Measurements from ENCODE around the gene FBXL7. TPM values are rescaled to one million over a fixed set of nuclear protein-coding genes. Genes with fewer than 3 reads are reported as not detected.

The FBXL7 gene
- total RNA-seq, 1 donor from 2014 or later = 12.8 TPM

DNA sequence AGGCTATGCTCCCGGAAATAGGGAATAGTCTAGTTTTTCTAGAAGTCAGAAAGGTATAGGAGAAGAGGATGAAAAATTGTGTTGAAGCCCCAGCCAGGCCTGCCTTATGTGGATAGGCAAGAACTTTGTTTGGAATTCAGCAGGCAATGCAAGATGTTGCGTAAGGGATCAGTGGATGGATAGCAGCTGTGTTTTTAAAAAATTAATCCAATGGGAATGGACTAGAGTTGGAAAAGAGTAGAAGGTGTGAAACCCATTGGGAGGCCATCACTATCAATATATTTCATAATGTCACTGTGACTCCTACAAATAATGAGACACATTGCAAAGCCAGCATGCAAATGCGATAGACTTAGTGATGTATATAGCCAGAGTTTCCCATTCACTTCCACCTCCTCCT, 397.7 kb downstream of the FBXL7 start:
- DNase-seq = no peak

DNA sequence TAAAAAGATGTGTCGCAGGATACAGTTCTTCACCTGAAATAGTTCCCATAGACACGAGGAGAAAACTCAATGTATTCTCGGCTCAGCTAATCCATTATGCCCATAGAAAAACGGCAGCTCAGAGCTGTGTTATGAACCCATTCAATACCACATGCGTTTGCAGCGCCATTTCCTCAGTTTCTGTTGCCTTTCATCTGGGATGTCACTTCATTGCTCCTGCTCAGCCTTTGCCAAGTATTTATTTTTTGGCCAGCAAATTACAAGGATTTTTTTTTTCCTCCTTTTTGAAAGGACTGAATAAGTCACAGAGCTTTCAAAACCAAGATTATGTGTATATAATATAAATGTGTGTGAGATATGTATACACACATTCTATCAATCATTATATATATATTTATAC, 398.7 kb downstream of the FBXL7 start:
- DNase-seq = no peak

DNA sequence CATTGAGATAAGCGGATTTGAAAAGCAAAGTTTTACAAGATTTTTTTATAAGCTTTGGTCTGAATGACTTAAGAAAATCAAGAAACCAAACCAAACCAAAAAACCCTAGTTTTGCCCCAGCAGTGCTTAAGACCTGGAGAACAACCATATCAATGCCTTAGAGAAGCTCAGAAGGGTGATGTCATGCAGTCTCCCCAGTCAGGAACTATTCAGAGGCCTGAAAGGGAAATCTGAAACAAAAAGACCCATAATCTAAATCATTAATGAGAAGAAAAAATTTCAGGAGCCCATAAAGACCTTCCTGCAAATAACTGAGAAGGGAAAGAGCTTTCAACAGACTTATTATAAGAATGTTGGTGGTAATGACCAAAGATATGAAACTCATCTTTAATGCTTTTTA, 399.5 kb downstream of the FBXL7 start:
- no peak for DNase-seq

DNA sequence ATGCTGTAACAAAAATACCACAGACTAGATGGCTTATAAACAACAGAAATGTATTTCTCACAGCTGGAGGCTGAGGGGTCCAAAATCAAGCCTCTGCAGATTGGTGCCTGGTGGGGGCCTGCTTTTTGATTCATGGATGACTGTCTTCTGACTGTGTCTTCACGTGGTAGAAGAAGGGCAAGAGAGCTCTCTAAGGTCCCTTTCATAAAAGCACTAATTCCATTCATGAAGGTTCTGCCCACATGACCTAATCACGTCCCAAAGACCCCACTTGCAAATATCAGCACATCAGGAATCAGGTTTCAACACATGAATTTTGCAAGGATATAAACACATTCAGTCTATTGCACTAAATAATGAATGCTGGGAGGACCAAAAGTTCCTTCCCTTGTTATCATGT, 401.2 kb downstream of the FBXL7 start:
- DNase-seq = no peak

DNA sequence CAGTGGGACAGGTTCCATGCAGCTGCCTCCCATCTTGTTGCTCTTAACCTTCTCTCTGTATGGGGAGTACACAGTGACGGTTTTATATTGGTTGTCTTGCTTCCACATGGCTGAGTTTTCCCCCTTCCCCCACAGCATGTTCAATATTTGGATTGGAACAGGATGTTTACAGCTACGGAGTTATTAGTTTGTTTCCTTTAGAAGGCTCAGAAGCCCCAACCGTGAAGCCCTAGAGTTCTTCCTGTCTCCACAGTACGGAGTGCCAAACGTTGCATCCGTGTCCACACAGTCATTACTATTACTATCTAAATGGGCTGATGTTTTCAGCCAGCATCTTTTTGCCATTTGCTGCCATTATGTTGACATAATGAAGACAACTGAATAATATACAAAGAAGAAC, 402.1 kb downstream of the FBXL7 start:
- DNase-seq = no peak

DNA sequence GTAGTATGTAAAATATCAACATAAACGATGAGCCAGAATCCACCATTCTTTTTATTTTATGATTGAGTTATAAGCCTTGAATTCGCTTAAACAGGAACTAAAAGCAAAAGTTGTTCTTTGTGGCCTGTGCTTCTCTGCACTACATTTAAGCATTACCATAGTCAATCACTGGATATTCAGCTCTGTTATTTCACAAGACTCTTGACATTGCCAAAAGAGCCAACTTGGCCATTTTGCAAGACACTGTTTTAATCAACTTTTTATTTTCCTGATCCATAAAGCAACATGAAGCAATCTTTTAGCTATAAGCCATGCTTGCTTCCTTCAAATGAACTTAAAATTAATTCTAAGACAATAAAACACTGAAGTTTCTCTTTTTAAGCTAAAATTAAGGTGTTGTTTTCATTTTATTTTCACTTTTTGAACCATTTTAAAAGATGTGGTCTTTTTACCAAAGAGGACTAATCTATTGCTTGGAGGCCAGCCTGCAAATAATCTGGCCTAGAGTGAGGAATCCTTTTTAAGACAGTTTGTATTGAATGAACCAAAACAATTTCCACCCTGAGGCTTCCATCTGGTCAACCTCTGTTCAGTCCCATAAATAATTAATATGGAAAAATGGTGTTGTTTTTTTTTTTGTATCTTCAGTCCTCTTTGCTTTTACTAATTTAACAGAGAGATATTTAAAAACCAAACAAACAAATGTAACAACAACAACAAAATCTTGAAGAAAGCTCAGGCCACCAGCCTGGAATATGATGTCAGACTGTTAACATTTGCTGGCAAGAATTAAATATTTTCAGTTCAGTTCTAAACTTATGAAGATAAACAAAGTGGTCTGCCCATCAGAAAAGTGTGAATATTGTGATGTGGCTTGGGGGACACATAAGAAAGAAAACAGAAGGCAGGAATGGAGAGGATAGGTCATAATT, 405.2 kb downstream of the FBXL7 start:
- peak; percentile 10 for DNase-seq

DNA sequence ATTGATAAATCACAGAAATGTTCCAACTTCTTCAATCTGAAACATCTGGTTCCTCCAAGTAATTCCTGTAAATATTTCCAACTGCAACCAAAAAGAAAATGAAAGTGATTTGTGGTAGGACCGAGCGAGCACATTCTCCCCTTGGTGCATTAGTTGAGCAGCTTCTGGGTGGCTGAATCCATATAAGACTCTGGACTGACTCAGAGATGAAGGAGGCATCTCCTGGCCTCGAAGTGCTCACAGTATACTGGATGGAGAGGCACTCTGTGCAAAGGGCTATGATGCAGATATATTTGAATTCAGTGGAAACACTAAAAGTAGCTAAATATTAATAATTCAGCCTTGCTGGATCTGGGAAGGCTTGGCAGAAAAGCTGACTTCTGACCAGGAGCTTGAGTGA, 414.7 kb downstream of the FBXL7 start:
- no peak for DNase-seq

DNA sequence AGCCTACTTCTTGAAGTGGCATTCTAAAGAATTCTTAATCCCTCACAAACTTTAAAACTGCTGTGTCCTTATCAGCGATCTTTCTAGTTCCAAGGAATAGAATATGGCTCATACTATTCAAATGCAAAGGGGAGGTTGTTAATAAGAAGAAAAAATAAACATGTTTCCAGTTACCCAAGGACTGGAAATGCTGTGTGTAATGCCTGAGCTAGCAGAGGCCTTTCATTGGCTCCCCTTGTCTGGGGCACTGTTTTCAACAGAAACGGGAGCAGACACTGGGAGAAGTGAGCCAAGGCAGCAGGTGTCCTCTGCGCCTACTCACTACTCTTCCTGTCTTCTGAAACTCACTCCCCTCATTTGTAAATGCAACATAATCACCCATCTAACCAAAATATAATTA, 426.6 kb downstream of the FBXL7 start:
- no peak for DNase-seq

DNA sequence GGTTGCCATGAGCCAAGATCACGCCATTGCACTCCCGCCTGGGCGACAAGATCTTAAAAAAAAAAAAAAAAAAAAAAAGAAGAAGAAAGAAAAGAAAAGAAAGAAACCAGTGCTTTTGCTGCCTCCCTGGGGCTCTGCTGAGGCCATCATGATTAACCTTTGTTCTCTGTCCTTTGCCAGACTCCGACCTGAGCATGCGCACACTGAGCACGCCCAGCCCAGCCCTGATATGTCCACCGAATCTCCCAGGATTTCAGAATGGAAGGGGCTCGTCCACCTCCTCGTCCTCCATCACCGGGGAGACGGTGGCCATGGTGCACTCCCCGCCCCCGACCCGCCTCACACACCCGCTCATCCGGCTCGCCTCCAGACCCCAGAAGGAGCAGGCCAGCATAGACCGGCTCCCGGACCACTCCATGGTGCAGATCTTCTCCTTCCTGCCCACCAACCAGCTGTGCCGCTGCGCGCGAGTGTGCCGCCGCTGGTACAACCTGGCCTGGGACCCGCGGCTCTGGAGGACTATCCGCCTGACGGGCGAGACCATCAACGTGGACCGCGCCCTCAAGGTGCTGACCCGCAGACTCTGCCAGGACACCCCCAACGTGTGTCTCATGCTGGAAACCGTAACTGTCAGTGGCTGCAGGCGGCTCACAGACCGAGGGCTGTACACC, 427.9 kb downstream of the FBXL7 start:
- DNase-seq = no peak

DNA sequence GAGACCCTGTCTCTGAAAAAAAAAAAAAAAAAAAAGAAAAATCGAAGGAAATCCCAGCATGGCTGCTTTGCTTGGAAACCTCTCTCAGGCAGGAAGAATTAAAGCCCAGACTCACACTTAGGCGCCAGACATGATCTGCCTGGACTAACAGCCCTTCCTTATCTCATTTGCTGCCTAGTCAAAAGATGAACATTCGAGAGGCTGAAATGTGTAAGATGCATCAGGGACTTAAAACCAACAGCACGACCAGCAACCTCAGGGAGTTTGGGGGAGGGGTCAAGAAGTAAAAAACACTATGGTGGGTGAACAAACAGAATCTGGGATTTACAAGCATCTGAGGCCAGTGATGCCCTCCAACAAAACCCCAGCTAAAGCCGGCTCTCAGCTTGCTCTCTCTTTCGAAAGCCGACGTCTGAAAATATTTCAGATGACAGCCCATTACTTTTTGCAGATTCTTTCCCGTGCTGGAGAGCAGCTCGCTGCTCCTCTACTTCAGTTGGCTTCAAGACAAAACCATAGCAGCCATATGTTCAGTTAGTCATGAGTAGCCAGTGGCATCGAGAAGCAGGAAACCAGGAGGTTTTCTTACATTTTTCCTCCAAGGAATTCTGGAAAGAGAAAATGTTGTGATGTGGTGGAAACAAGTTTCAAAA, 429.8 kb downstream of the FBXL7 start:
- DNase-seq = peak; percentile 29

DNA sequence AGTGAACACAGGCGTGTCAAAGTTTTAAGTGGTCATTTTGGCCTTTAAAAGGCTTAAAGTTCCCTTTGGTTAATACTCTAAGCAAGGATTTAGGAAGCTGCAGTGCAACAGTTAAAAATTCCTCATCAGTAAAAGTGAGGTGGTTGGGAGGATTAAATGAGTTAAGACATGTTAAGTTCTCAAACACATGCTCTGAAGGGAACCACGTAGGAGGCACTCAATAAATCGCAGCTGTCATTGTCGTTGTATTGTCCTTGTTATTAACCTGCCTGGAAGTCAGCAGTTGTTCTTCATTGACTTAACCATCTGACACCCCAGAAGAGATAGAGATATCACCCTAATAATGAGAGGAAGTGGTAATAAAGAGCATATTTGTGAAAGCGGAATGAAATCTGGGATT, 432.1 kb downstream of the FBXL7 start:
- DNase-seq = no peak

DNA sequence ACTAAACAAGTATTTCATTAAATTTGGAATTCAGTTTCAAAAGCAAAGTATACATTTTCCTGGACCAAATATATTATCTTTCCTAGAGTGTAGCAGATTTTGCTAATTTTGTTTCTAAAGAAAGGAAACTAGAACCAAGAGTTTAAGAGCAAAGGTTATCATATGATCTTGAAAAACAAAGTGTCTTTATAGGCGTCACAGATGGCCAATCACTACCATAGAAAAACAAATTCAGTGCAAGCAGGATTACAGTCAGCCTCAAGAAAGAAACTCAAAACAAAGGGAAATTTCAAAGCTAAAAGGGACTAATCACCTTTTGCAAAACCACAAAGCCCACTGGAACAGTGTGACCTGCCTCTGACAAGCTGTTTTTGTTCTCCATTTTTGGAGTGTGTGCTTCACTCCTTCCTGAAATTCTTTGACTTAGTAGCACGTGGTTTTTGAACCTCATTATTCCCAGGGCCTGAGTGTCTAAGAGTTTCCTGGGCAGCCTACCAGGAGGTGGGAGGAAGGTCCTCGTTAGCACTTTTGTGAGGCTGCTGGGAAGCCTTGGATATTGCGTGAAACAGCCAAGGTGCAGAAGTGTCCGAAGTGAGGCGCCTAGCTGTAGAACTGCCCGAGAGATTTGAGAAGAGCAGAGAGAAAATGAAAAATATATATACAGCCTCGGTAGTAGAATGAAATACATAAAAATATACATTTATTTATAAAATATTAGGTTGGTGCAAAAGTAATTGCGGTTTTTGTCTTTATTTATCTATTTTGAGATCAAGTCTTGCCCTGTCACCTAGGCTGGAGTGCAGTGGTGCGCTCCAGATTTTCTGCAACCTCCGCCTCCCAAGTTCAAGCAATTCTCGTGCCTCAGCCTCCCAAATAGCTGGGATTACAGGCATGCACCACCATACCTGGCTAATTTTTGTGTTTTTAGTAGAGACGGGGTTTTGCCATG, 433.6 kb downstream of the FBXL7 start:
- DNase-seq = no peak

DNA sequence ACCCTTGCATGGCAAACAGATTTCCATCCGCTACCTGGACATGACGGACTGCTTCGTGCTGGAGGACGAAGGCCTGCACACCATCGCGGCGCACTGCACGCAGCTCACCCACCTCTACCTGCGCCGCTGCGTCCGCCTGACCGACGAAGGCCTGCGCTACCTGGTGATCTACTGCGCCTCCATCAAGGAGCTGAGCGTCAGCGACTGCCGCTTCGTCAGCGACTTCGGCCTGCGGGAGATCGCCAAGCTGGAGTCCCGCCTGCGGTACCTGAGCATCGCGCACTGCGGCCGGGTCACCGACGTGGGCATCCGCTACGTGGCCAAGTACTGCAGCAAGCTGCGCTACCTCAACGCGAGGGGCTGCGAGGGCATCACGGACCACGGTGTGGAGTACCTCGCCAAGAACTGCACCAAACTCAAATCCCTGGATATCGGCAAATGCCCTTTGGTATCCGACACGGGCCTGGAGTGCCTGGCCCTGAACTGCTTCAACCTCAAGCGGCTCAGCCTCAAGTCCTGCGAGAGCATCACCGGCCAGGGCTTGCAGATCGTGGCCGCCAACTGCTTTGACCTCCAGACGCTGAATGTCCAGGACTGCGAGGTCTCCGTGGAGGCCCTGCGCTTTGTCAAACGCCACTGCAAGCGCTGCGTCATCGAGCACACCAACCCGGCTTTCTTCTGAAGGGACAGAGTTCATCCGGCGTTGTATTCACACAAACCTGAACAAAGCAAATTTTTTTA, 436.7 kb downstream of the FBXL7 start:
- no peak for DNase-seq

DNA sequence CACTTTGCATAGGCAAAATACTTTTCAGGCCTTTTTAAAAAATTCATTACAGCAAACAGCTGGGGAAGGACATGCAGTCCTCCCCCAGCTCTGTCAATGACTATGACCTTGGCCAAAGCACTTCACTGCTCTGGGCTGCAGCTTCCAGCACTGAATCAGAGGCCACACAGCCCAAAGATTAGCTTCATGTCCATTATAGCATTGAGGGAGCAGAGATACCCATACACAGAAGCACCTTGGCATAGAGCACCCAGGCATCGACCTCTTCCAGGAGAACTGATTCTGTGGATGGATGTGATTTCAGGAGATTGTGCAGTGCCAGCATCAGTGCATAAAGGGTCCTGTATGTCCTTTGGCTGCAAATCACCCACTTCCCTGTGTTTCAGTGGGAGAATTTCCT, 437.7 kb downstream of the FBXL7 start:
- DNase-seq = no peak

DNA sequence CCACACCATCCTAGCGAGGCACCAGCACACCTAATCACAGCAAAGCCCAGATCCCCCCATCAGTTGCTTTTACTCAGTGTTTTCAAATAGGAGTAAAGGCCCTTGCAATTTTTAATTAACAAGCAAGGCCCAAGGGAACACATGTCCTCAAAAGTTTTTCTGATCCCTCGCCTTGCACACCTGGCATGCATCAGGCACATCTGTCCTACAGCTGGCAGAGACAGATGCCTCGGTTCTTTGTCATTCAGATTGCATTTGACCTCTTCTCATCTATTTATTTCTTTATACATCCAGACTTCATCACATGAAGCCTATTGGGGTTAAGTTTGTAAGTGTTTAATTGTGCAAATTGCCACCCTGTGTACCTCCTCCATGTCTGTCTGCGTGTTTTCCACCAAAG, 438.2 kb downstream of the FBXL7 start:
- no peak for DNase-seq

DNA sequence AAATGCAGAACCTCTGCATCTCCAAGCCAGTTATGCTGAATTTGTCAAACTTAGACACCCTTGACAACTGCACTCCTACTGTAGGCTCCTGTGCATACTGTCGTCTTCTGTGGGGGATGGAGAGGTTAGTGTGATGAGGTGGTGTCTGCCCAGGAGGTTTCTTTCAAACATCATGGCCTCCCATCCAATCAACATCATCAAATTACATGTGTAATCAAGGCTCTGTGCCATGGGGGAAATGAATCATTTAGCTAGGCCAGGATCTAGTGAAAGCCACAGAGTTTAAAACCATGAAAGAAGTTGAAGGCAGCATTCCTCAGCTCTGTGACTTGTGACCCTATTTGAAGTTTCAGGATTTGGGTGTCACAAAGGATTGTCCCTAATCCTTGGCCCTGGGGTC, 439.0 kb downstream of the FBXL7 start:
- DNase-seq = no peak

DNA sequence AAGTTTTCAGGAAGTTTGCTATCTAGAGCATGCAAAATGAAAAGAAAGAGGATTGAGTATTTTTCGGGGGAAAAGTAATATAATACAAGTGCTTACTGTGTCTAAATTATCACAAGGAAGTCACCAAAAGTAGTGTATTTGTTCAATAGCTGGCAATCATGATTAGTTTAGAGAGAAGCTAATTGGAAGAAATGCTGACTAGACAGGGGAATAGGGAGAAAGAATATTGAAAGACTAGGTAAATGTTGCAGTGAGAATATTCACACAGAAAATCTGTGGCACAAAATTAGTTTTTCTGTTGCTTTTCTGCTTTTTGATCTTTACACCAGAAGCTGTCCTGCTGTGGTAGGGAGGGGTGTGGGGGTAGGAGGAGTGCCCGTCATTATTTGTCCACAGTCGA, 440.9 kb downstream of the FBXL7 start:
- no peak for DNase-seq

DNA sequence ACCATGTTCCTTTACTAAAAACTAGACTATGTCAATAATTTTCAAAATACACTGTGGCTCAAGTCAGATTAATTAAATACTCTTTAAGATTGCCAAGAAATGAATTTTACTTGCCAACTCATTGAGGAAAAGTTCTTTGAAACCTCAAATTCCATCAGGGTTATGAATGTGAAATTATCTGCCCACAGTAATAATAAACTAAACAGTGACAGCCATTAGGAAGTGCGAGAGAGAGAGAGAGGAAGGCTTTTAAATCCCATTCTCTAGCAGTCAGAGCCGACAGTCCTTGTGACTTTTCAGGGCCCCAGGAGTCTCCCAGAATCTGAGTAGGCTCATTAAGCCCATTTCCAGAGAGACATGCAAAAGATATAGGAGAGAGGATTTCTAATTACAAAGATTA, 443.5 kb downstream of the FBXL7 start:
- no peak for DNase-seq

DNA sequence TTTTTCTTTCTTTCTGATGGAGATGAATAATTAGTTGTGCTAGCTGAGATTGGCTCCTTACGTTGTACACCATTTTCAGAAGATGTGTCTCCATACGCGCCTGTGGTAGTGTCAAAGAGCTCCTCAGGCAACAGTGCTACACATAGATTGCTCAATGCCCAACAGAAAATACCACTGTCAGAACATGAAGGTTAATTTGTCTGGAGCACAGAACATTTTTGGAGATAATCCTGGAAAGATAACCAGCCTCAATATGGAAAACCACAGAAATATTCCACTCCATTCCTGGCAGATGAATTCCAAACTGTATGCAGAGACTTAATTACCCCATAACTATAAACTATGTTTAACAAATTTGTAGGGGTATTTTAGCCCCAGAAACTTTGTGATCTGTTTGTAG, 446.0 kb downstream of the FBXL7 start:
- no peak for DNase-seq

DNA sequence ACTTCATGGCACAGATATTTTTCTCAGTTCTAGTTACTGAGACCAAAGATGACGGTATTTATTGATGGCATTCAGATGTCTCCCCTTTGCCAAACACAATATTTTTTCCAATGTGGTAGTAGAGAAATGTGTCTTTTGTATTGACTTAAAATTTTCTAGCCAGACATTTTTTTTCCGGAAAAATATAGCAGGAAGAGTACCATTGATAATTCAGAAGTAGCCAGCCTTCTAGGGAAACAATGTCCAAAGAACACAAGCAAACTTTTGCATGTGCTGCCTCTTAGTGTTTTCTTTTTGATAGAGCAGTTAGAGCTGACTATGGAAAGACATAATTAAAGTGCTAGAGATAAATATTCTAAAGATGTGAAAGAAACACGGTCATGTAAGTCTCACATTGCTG, 448.2 kb downstream of the FBXL7 start:
- DNase-seq = no peak

DNA sequence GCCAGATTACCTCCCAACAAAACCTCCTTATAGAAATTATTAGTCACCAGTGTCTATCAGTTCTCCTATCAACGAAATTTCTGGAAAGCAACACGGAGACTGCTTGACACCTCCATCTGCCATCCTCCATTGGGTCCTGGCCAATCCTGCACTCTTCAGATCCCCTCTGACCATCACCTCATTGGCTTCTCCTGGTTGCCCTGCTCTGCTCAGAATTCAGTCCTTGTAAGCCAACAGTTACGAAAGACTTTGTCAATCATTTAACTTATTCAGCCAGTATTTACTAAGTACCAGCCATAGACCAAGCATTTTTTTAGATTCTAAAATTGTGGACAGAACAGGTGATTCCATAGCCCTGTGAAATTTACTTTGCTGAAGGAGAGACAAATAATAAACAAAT, 451.1 kb downstream of the FBXL7 start:
- no peak for DNase-seq

Measured in tongue (tissue), 2 donors.